BJ (cell line): ENCODE measurements around the gene OPN1LW. TPM values are rescaled to one million over a fixed set of nuclear protein-coding genes. Genes with fewer than 3 reads are reported as not detected.

ENCODE experiments used
- CTCF ChIA-PET: fragments of 350-600 bp; formaldehyde crosslinking; extraction: SDS; loops from one replicate; lab custom pipeline; 2021; ENCODE audit warnings: antibody characterized with exemption, inconsistent platforms; lab: Yijun Ruan, JAX
- POLR2A ChIA-PET: fragments of 300-600 bp; sonication (Branson Sonifier 250); formaldehyde crosslinking; extraction: SDS; loops from one replicate; lab custom pipeline; 2021; ENCODE audit warnings: antibody characterized with exemption; lab: Charles Lee
- DNase-seq: peaks from one replicate; pipeline ENCODE4 v3.0.0-alpha.2; 2011; ENCODE audit warnings: low read depth
- H3K27me3 ChIP-seq: 2 replicates; pipeline ENCODE4 v1.6.0; 2011; ENCODE audit warnings: low read length; ENCODE audit not compliant: control insufficient read depth, insufficient read depth
- H3K36me3 ChIP-seq: 2 replicates; pipeline ENCODE4 v1.5.1; 2011; ENCODE audit warnings: low read length; ENCODE audit not compliant: control insufficient read depth, insufficient read depth
- H3K4me3 ChIP-seq: 2 replicates; pipeline ENCODE4 v1.5.1; 2011; ENCODE audit warnings: low read depth, mild to moderate bottlenecking, control low read depth, low read length
- polyA plus RNA-seq: library from polyadenylated mRNA; depleted of rRNA; stranded (reverse); fragments of >200 nt; gene quantifications from 2 replicates; pipeline ENCODE4 v1.2.3, GENCODE V29; 2011
- TF ChIP-seq, protein P1 (sequence below): IDR thresholded peaks from 2 replicates; pipeline ENCODE4 v1.5.1; 2011; ENCODE audit warnings: low read depth, mild to moderate bottlenecking, control low read depth, inconsistent platforms, low read length, moderate library complexity; ENCODE audit not compliant: insufficient read depth

The OPN1LW gene
- polyA plus RNA-seq, 1 experiment = not detected

DNA sequence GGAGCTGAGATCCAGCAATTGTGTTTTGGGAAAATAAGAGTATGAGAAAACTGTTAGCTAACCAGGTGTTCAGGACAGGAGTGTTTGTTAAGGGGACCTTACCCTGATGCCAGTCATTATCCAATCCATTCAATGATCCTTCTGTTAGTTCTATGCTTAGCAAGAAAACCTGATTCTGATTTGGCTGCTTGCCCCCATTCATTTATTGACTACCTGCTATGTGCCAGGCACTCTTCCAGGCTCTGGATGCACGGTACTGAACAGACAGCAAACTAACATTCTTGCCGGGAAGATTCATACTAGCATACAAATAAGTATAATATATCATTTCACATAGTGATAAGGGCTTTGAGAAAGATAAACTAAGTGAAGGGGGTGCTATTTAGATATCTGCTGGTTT is 45.5 kb upstream of the OPN1LW start:
- DNase-seq = no peak
- Histone ChIP-seq H3K27me3 (no peaks in the 10 kb centered on the region), H3K4me3 (no peak overlapping the region), H3K36me3 (no peaks in the 10 kb centered on the region)
- ChIA-PET POLR2A (no interaction called here), CTCF (interaction anchor here (0.6 to 1.2 kb wide), 2 partner anchors 50 to 197 kb away, joined by 3 to 4 read pairs; no protein-coding TSS in a partner anchor)
- TF ChIP-seq, protein P1, sequence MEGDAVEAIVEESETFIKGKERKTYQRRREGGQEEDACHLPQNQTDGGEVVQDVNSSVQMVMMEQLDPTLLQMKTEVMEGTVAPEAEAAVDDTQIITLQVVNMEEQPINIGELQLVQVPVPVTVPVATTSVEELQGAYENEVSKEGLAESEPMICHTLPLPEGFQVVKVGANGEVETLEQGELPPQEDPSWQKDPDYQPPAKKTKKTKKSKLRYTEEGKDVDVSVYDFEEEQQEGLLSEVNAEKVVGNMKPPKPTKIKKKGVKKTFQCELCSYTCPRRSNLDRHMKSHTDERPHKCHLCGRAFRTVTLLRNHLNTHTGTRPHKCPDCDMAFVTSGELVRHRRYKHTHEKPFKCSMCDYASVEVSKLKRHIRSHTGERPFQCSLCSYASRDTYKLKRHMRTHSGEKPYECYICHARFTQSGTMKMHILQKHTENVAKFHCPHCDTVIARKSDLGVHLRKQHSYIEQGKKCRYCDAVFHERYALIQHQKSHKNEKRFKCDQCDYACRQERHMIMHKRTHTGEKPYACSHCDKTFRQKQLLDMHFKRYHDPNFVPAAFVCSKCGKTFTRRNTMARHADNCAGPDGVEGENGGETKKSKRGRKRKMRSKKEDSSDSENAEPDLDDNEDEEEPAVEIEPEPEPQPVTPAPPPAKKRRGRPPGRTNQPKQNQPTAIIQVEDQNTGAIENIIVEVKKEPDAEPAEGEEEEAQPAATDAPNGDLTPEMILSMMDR = no peak

- ChIA-PET POLR2A (no interaction called here), CTCF (no interaction called here)
- TF ChIP-seq, protein P1 = no peak
- H3K4me3 ChIP-seq = no peak overlapping the region
- DNase-seq = no peak
- no peaks in the 10 kb centered on the region for H3K36me3 ChIP-seq
- peaks cover 1% of the 10 kb centered on the region; the same call in 1 of the 2 replicates for H3K27me3 ChIP-seq
Observed at GRCh38 chrX:154113729-154114128, 30.3 kb upstream of the OPN1LW start.

DNA sequence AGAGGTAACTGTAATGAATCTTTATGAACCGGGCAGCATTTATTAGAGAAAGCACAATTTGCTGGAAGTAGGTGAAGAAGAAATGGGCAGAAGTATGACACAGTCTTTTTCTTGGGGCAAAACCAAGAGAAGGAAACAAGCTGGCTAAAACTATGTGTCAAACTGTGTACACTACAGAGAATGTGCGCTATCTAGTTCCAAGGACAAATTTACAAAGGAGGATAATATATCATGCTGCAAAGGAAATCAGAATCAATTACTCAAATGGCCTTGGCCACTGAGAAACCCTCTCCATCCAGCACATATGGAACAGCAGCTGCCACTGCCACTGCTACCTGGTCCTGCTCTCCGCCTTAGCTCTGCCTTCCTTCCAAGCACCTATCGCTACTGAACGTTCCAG is 29.4 kb upstream of the OPN1LW start:
- POLR2A ChIA-PET = no interaction called here
- Histone ChIP-seq H3K36me3 (no peaks in the 10 kb centered on the region), H3K27me3 (peaks cover 1% of the 10 kb centered on the region; the same call in 1 of the 2 replicates), H3K4me3 (no peak overlapping the region)
- TF ChIP-seq, protein P1 = no peak
- no peak for DNase-seq
- CTCF ChIA-PET = interaction anchor here (0.5 kb wide), 1 partner anchor 23 kb away, joined by 4 read pairs; no protein-coding TSS in a partner anchor

DNA sequence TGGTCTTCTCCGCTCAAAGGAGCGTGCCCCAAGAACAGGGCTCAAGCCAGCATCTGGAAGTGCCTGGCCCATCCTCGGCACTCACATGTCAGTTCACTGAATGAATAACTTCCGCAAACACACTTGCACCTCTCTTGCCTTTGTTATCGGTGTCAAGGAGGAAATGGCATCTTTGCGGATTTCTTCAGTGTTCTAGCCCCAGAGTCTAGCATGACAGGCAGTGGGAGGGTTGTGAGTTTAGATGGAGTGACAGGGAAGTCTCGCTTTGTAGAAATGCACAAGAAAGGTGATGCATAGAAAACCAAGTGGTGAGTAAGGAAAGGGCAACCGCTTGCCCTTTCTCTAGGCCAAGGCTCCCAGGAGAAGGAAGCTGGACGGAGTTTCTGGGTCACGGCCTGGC is 29.0 kb upstream of the OPN1LW start:
- CTCF ChIA-PET = no interaction called here
- H3K36me3 ChIP-seq = no peaks in the 10 kb centered on the region
- POLR2A ChIA-PET = no interaction called here
- TF ChIP-seq, protein P1 = no peak
- peaks cover 1% of the 10 kb centered on the region; the same call in 1 of the 2 replicates for H3K27me3 ChIP-seq
- H3K4me3 ChIP-seq = no peak overlapping the region
- DNase-seq = no peak

GRCh38 chrX:154115750-154116149 is 28.3 kb upstream of the OPN1LW start:
- TF ChIP-seq, protein P1 = no peak
- Histone ChIP-seq H3K36me3 (no peaks in the 10 kb centered on the region), H3K4me3 (no peak overlapping the region), H3K27me3 (peaks cover 1% of the 10 kb centered on the region; the same call in 1 of the 2 replicates)
- no peak for DNase-seq
- POLR2A ChIA-PET = no interaction called here
- CTCF ChIA-PET = no interaction called here
